ENCODE measurements around the gene P2RY8.

GRCh38 chrX:1420371-1420770 is 116.6 kb downstream of the P2RY8 start:
- TF ChIP-seq CTCF (conservative IDR thresholded peaks at IDR 0.05; ENCODE audit: low read depth, low read length) (no peak), SMC3 (IDR thresholded peaks at IDR 0.05; ENCODE audit: low read depth, low read length) (no peak), CEBPB (IDR thresholded peaks at IDR 0.05; ENCODE audit: low read depth, low read length) (no peak), MAZ (IDR thresholded peaks at IDR 0.05; ENCODE audit: borderline replicate concordance, low read depth, low read length) (no peak), POLR2A (IDR thresholded peaks at IDR 0.05; ENCODE audit: low read depth, low read length) (no peak), ELK1 (IDR thresholded peaks at IDR 0.05; ENCODE audit: borderline replicate concordance, low read depth, low read length) (no peak), RAD21 (IDR thresholded peaks at IDR 0.05; ENCODE audit: low read length) (no peak), USF2 (IDR thresholded peaks at IDR 0.05; ENCODE audit: low read depth, low read length) (no peak), RFX5 (IDR thresholded peaks at IDR 0.05; ENCODE audit: low read depth, low read length) (no peak), CHD1 (IDR thresholded peaks at IDR 0.05; ENCODE audit: low read depth, low read length) (no peak)
